Vagina (tissue), 2 donors: ENCODE data around the gene SRA1. TPM values are rescaled to one million over a fixed set of nuclear protein-coding genes. Genes with fewer than 3 reads are reported as not detected.

Experiments used
- DNase-seq, 2 donors: peaks; one replicate each; pipeline ENCODE4 v3.0.0-alpha.2; 2017; ENCODE audit errors: extremely low spot score in 2 of 2
- H3K27ac ChIP-seq: fragments of 200-600 bp; sonication (generic); one replicate; pipeline ENCODE4 v1.5.1; 2019
- H3K27me3 ChIP-seq: fragments of 200-600 bp; sonication (generic); one replicate; pipeline ENCODE4 v1.5.1; 2019
- H3K36me3 ChIP-seq, 2 donors: fragments of 200-600 bp; sonication (generic); one replicate each; pipeline ENCODE4 v1.5.1; 2017 to 2019
- H3K4me1 ChIP-seq: fragments of 200-600 bp; sonication (generic); one replicate; pipeline ENCODE4 v1.5.1; 2019
- H3K4me3 ChIP-seq, 2 donors: fragments of 200-600 bp; sonication (generic); 1 replicate in 1 of 2; 2 replicates in 1 of 2; pipeline ENCODE4 v1.5.1; 2016 to 2019
- H3K9me3 ChIP-seq: fragments of 200-600 bp; sonication (generic); one replicate; pipeline ENCODE4 v1.5.1; 2019
- POLR2A ChIP-seq, 2 donors: fragments of 450-650 bp; IDR thresholded peaks; one replicate each; pipeline ENCODE4 v1.6.1; 2017; ENCODE audit warnings: antibody characterized with exemption in 2 of 2, mild to moderate bottlenecking in 2 of 2, moderate library complexity in 2 of 2
- POLR2AphosphoS5 ChIP-seq, 2 donors: sonication (generic); formaldehyde crosslinking; IDR thresholded peaks; one replicate each; pipeline ENCODE4 v1.9.0; 2017; ENCODE audit warnings: antibody characterized with exemption in 2 of 2, mild to moderate bottlenecking in 2 of 2, low read depth in 1 of 2; ENCODE audit not compliant: insufficient read depth in 1 of 2
- intact Hi-C: fragments of 100-400 bp; cut with DNase I; formaldehyde crosslinking; loops from one replicate; pipeline ENCODE4 v1.15.1; 2023
- total RNA-seq: library from RNA; depleted of rRNA; stranded (reverse); fragments of >200 nt; gene quantifications from one replicate; pipeline ENCODE4 v1.2.3, GENCODE V29; 2016
- TF ChIP-seq, protein P1 (sequence below), 3 experiments: fragments of 450-650 bp in 2 of 3; fragments of 200-600 bp in 1 of 3; sonication (generic) in 1 of 3; IDR thresholded peaks; one replicate each; pipeline ENCODE4 v1.5.1; 2017 to 2019; ENCODE audit warnings: antibody characterized with exemption in 3 of 3, mild to moderate bottlenecking in 2 of 3, moderate library complexity in 2 of 3

Gene SRA1
- total RNA-seq, 1 donor from 2014 or later = 20.4 TPM

GRCh38 chr5:140565024-140565779 lies 7.9 kb upstream of the SRA1 start:
- Histone ChIP-seq H3K4me3 (peak overlapping the region; percentile 82 to 89), H3K9me3 (no peaks in the 10 kb centered on the region), H3K27me3 (no peaks in the 10 kb centered on the region), H3K36me3 (peaks cover 0 to 29% of the 10 kb centered on the region in 2 donors), H3K27ac (peak overlapping the region; percentile 94), H3K4me1 (peaks cover 55% of the 10 kb centered on the region)
- intact Hi-C loops = loop anchor here (10.0 kb wide), 1 partner anchor 70 kb away; the partner anchor contains the start of genes CD14 and TMCO6
- TF ChIP-seq, protein P1, sequence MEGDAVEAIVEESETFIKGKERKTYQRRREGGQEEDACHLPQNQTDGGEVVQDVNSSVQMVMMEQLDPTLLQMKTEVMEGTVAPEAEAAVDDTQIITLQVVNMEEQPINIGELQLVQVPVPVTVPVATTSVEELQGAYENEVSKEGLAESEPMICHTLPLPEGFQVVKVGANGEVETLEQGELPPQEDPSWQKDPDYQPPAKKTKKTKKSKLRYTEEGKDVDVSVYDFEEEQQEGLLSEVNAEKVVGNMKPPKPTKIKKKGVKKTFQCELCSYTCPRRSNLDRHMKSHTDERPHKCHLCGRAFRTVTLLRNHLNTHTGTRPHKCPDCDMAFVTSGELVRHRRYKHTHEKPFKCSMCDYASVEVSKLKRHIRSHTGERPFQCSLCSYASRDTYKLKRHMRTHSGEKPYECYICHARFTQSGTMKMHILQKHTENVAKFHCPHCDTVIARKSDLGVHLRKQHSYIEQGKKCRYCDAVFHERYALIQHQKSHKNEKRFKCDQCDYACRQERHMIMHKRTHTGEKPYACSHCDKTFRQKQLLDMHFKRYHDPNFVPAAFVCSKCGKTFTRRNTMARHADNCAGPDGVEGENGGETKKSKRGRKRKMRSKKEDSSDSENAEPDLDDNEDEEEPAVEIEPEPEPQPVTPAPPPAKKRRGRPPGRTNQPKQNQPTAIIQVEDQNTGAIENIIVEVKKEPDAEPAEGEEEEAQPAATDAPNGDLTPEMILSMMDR (IDR thresholded peaks at IDR 0.05) = no peak
- TF ChIP-seq POLR2A (IDR thresholded peaks at IDR 0.05) (no peak), POLR2AphosphoS5 (IDR thresholded peaks at IDR 0.05; ENCODE audit: insufficient read depth in 1 of 2, low read depth in 1 of 2) (no peak)
- no peak for DNase-seq

- intact Hi-C loops = loop anchor here (10.0 kb wide), 1 partner anchor 70 kb away; the partner anchor contains the start of genes CD14 and TMCO6
- peaks cover 0 to 29% of the 10 kb centered on the region in 2 donors for H3K36me3 ChIP-seq
- H3K27ac ChIP-seq = peak within 1 kb of the TSS; percentile 94
- H3K27me3 ChIP-seq = no peaks in the 10 kb centered on the region
- H3K4me3 ChIP-seq = peak within 1 kb of the TSS; percentile 82 to 89
- TF ChIP-seq POLR2AphosphoS5 (IDR thresholded peaks at IDR 0.05; ENCODE audit: insufficient read depth in 1 of 2, low read depth in 1 of 2) (peak; percentile 98 to 99), POLR2A (IDR thresholded peaks at IDR 0.05) (peak in 1 of 2 donors; percentile 67)
- TF ChIP-seq, protein P1 (IDR thresholded peaks at IDR 0.05) = no peak
- peak in 1 of 2 donors; percentile 100 for DNase-seq
- H3K9me3 ChIP-seq = no peaks in the 10 kb centered on the region
- peaks cover 55% of the 10 kb centered on the region for H3K4me1 ChIP-seq
Measured at GRCh38 chr5:140564196-140565023, 7.1 kb upstream of the SRA1 start, which contains the start of the genes APBB3 and SLC35A4. Gene APBB3 (minus strand): TSS chr5:140564598. CDS start chr5:140564245, 353 bp downstream. Gene SLC35A4 (plus strand): TSS chr5:140564828. CDS start chr5:140567170, 2,342 bp downstream.

GRCh38 chr5:140563596-140563995 lies 6.3 kb upstream of the SRA1 start:
- Histone ChIP-seq H3K27ac (peak overlapping the region; percentile 94), H3K27me3 (no peaks in the 10 kb centered on the region), H3K9me3 (no peaks in the 10 kb centered on the region), H3K4me1 (peaks cover 53% of the 10 kb centered on the region), H3K4me3 (peak overlapping the region; percentile 82 to 89), H3K36me3 (peaks cover 0 to 26% of the 10 kb centered on the region in 2 donors)
- intact Hi-C loops = loop anchor here (10.0 kb wide), 1 partner anchor 71 kb away; the partner anchor contains the start of genes CD14 and TMCO6
- no peak for DNase-seq
- TF ChIP-seq POLR2AphosphoS5 (IDR thresholded peaks at IDR 0.05; ENCODE audit: insufficient read depth in 1 of 2, low read depth in 1 of 2) (no peak), POLR2A (IDR thresholded peaks at IDR 0.05) (no peak)
- TF ChIP-seq, protein P1 (IDR thresholded peaks at IDR 0.05) = no peak

GRCh38 chr5:140561753-140562523 lies 4.7 kb upstream of the SRA1 start:
- Histone ChIP-seq H3K9me3 (no peaks in the 10 kb centered on the region), H3K27ac (no peak overlapping the region), H3K4me1 (peaks cover 48% of the 10 kb centered on the region), H3K27me3 (no peaks in the 10 kb centered on the region), H3K4me3 (no peak overlapping the region), H3K36me3 (peaks cover 0 to 17% of the 10 kb centered on the region in 2 donors)
- TF ChIP-seq, protein P1 (IDR thresholded peaks at IDR 0.05) = no peak
- TF ChIP-seq POLR2AphosphoS5 (IDR thresholded peaks at IDR 0.05; ENCODE audit: insufficient read depth in 1 of 2, low read depth in 1 of 2) (no peak), POLR2A (IDR thresholded peaks at IDR 0.05) (no peak)
- DNase-seq = no peak
- intact Hi-C loops = loop anchor here (10.0 kb wide), 1 partner anchor 73 kb away; the partner anchor contains the start of genes CD14 and TMCO6
